ENCODE measurements around the gene SLC9B2. TPM values are rescaled to one million over a fixed set of nuclear protein-coding genes. Genes with fewer than 3 reads are reported as not detected.

The SLC9B2 gene
- polyA plus RNA-seq, 1 of the 3 experiments (the other 2 are of a cell fraction), result 11.2 TPM

DNA sequence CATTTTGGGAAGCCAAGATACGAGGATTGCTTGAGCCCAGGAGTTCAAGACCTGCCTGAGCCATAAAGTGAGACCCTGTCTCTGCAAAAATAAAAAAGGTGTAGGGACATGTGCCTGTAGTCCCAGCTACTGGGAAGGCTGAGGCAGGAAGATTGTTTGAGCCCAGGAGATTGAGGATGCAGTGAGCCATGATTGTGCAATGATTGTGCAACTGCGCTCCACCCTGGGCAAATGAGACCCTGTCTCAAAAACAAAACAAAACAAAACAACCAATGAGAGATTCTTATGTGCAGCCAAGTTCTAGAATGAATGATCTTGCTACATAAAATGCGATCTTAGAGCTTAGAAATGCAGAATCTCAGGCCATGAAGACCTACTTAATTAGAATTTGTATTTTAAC lies 22.5 kb downstream of the SLC9B2 start:
- no peak overlapping the region for H2AFZ ChIP-seq (ENCODE audit: low read depth)
- H3K36me3 ChIP-seq (replicated peaks in 1 of 2; ENCODE audit: control insufficient read depth in 1 of 2, insufficient read depth in 2 of 2, low read length in 1 of 2), result peaks cover 5 to 12% of the 10 kb centered on the region in 2 experiments
- CTCF ChIA-PET, result no interaction called here
- H3K79me2 ChIP-seq (ENCODE audit: insufficient read depth), result no peaks in the 10 kb centered on the region
- H3K9me2 ChIP-seq, result no peaks in the 10 kb centered on the region
- H3K9ac ChIP-seq, result no peak overlapping the region
- H3K27me3 ChIP-seq (ENCODE audit: insufficient read depth), result no peaks in the 10 kb centered on the region
- no peak overlapping the region for H3K4me3 ChIP-seq (ENCODE audit: low read depth in 2 of 2, low read length in 1 of 2)
- DNase-seq, result no peak
- TF ChIP-seq TEAD4 (IDR thresholded peaks at IDR 0.05; ENCODE audit: borderline replicate concordance, insufficient read depth) (no peak), RXRA (IDR thresholded peaks at IDR 0.05; ENCODE audit: borderline replicate concordance, low read depth) (no peak)
- TF ChIP-seq, protein P1, sequence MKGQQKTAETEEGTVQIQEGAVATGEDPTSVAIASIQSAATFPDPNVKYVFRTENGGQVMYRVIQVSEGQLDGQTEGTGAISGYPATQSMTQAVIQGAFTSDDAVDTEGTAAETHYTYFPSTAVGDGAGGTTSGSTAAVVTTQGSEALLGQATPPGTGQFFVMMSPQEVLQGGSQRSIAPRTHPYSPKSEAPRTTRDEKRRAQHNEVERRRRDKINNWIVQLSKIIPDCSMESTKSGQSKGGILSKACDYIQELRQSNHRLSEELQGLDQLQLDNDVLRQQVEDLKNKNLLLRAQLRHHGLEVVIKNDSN (IDR thresholded peaks at IDR 0.05; ENCODE audit: borderline replicate concordance, low read depth), result no peak
- H3K4me2 ChIP-seq, result no peak overlapping the region
- no peaks in the 10 kb centered on the region for H4K20me1 ChIP-seq (ENCODE audit: insufficient read depth)
- H3K27ac ChIP-seq (ENCODE audit: low read depth in 2 of 2, low read length in 1 of 2), result no peak overlapping the region
- no peaks in the 10 kb centered on the region for H3K9me3 ChIP-seq
- WGBS (ENCODE audit: low lambda C conversion rate), result 95% methylated on average over 3 of the region's 3 CpGs
- POLR2A ChIA-PET, result no interaction called here
- H3F3A ChIP-seq (replicated peaks; ENCODE audit: insufficient read depth), result no peaks in the 10 kb centered on the region
- peaks cover 0 to 6% of the 10 kb centered on the region in 2 experiments; a peak in 2 of 4 replicates for H3K4me1 ChIP-seq (ENCODE audit: control insufficient read depth in 1 of 2, insufficient read depth in 2 of 2, low read depth in 1 of 2, low read length in 1 of 2)

DNA sequence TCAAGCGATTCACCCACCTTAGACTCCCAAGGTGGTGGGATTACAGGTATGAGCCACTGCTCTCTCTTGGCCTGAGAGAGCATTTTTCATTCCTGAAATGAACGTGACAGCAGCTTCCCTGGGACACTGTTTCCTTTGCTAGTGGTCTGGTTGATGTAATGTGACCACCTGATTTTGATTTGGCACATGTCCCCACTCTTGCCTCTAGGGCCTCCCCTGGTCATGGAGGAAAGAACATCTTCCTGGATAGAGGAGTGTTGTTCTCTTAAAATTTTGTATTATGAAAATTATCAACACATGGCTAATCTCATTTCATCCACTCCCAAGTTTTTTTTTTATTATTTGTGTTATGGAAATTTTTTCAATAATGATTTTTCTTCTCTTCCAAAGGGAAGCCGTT lies 23.8 kb downstream of the SLC9B2 start:
- Histone ChIP-seq H3K27ac (ENCODE audit: low read depth in 2 of 2, low read length in 1 of 2) (peak overlapping the region in 1 of 2 experiments; percentile 6; a peak in 1 of 4 replicates), H3K27me3 (ENCODE audit: insufficient read depth) (no peaks in the 10 kb centered on the region), H3K4me1 (ENCODE audit: control insufficient read depth in 1 of 2, insufficient read depth in 2 of 2, low read depth in 1 of 2, low read length in 1 of 2) (peaks cover 0 to 6% of the 10 kb centered on the region in 2 experiments; a peak in 2 of 4 replicates), H3K9ac (no peak overlapping the region), H3K4me3 (ENCODE audit: low read depth in 2 of 2, low read length in 1 of 2) (no peak overlapping the region), H3K9me2 (no peaks in the 10 kb centered on the region), H3K4me2 (no peak overlapping the region), H3K79me2 (ENCODE audit: insufficient read depth) (no peaks in the 10 kb centered on the region), H4K20me1 (ENCODE audit: insufficient read depth) (no peaks in the 10 kb centered on the region), H3K36me3 (replicated peaks in 1 of 2; ENCODE audit: control insufficient read depth in 1 of 2, insufficient read depth in 2 of 2, low read length in 1 of 2) (peaks cover 8 to 25% of the 10 kb centered on the region in 2 experiments), H3F3A (replicated peaks; ENCODE audit: insufficient read depth) (no peaks in the 10 kb centered on the region), H2AFZ (ENCODE audit: low read depth) (no peak overlapping the region), H3K9me3 (no peaks in the 10 kb centered on the region)
- POLR2A ChIA-PET, result no interaction called here
- TF ChIP-seq EP300 (IDR thresholded peaks at IDR 0.05; ENCODE audit: borderline replicate concordance in 1 of 2, low read depth in 1 of 2, low read length in 1 of 2) (peak in 1 of 2 experiments; percentile 40; a peak in 1 of 4 replicates), RAD21 (IDR thresholded peaks at IDR 0.05; ENCODE audit: low read length) (peak; percentile 8; the same call in 1 of the 2 replicates), JUND (IDR thresholded peaks at IDR 0.05) (no peak), FOXM1 (IDR thresholded peaks at IDR 0.05; ENCODE audit: low read depth) (no peak), MEF2A (IDR thresholded peaks at IDR 0.05; ENCODE audit: borderline replicate concordance, low read depth) (no peak), MXI1 (IDR thresholded peaks at IDR 0.05; ENCODE audit: low read depth, low read length) (peak; percentile 59; the same call in 1 of the 2 replicates), GABPA (IDR thresholded peaks at IDR 0.05; ENCODE audit: low read depth) (no peak)
- TF ChIP-seq, protein P2, sequence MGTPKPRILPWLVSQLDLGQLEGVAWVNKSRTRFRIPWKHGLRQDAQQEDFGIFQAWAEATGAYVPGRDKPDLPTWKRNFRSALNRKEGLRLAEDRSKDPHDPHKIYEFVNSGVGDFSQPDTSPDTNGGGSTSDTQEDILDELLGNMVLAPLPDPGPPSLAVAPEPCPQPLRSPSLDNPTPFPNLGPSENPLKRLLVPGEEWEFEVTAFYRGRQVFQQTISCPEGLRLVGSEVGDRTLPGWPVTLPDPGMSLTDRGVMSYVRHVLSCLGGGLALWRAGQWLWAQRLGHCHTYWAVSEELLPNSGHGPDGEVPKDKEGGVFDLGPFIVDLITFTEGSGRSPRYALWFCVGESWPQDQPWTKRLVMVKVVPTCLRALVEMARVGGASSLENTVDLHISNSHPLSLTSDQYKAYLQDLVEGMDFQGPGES (IDR thresholded peaks at IDR 0.05; ENCODE audit: low read depth, low read length), result no peak
- CTCF ChIA-PET, result interaction anchor here (1.0 to 1.2 kb wide), 5 partner anchors 11 to 47 kb away, joined by 3 to 6 read pairs (median 3); partner anchors contain the start of gene BDH2
- DNase-seq, result peak; percentile 55
- WGBS (ENCODE audit: low lambda C conversion rate), result 84% methylated on average over 3 of the region's 3 CpGs
